HEK293 (cell line): ENCODE measurements around the gene TP53AIP1.

Experiments
- CTCF ChIA-PET: fragments of 350-600 bp; formaldehyde crosslinking; extraction: SDS; loops from one replicate; lab custom pipeline; 2021; ENCODE audit warnings: antibody characterized with exemption; lab: Yijun Ruan, JAX
- POLR2A ChIA-PET: fragments of 300-600 bp; formaldehyde crosslinking; extraction: SDS; loops from one replicate; lab custom pipeline; 2020; ENCODE audit warnings: antibody characterized with exemption, inconsistent platforms; lab: Yijun Ruan, JAX
- H3K27ac ChIP-seq: fragments of 200-500 bp; sonication (Bioruptor generic); 2 replicates; pipeline ENCODE4 v1.5.1; 2014; ENCODE audit warnings: low read depth, low read length, control low read depth, inconsistent platforms; ENCODE audit errors: extremely low read depth
- H3K36me3 ChIP-seq, 2 experiments: fragments of 200-500 bp in 1 of 2; sonication (Bioruptor generic) in 1 of 2; 1 replicate in 1 of 2; 2 replicates in 1 of 2; pipeline ENCODE4 v1.5.1; 2014 to 2017; ENCODE audit warnings: inconsistent platforms in 2 of 2, low read length in 2 of 2; ENCODE audit not compliant: control insufficient read depth in 2 of 2, insufficient read depth in 1 of 2
- H3K4me1 ChIP-seq: fragments of 200-500 bp; sonication (Bioruptor generic); 2 replicates; pipeline ENCODE4 v1.5.1; 2014; ENCODE audit warnings: mild to moderate bottlenecking, low read length, inconsistent platforms; ENCODE audit not compliant: control insufficient read depth, insufficient read depth
- H3K4me3 ChIP-seq: 2 replicates; pipeline ENCODE4 v1.5.1; 2011; ENCODE audit warnings: low read depth, mild to moderate bottlenecking, control low read depth, low read length, moderate library complexity
- H3K9me3 ChIP-seq: fragments of 200-500 bp; sonication (Bioruptor generic); 2 replicates; pipeline ENCODE4 v1.5.1; 2014; ENCODE audit warnings: low read depth, low read length, inconsistent platforms; ENCODE audit not compliant: control insufficient read depth, insufficient read depth
- GFI1B ChIP-seq: fragments of 450-650 bp; formaldehyde crosslinking; IDR thresholded peaks from 2 replicates; pipeline ENCODE4 v1.5.1; 2016; ENCODE audit warnings: missing biosample characterization, missing genetic modification characterization
- MYNN ChIP-seq: fragments of 450-650 bp; formaldehyde crosslinking; IDR thresholded peaks from 2 replicates; pipeline ENCODE4 v1.5.1; 2016; ENCODE audit warnings: missing biosample characterization, missing genetic modification characterization, borderline replicate concordance
- OVOL3 ChIP-seq: fragments of 450-650 bp; formaldehyde crosslinking; IDR thresholded peaks from 2 replicates; pipeline ENCODE4 v1.5.1; 2016; ENCODE audit warnings: missing biosample characterization, missing genetic modification characterization
- PRDM6 ChIP-seq: fragments of 450-650 bp; formaldehyde crosslinking; IDR thresholded peaks from 2 replicates; pipeline ENCODE4 v1.5.1; 2017; ENCODE audit warnings: missing biosample characterization, missing genetic modification characterization
- REST ChIP-seq: fragments of 450-650 bp; formaldehyde crosslinking; IDR thresholded peaks from 2 replicates; pipeline ENCODE4 v1.5.1; 2016; ENCODE audit warnings: missing biosample characterization, missing genetic modification characterization
- ZNF132 ChIP-seq: fragments of 450-650 bp; formaldehyde crosslinking; IDR thresholded peaks from 2 replicates; pipeline ENCODE4 v1.5.1; 2017; ENCODE audit warnings: missing biosample characterization, missing genetic modification characterization, borderline replicate concordance
- ZNF423 ChIP-seq: fragments of 450-650 bp; formaldehyde crosslinking; IDR thresholded peaks from 2 replicates; pipeline ENCODE4 v1.5.1; 2016; ENCODE audit warnings: missing biosample characterization, missing genetic modification characterization
- ZNF426 ChIP-seq: fragments of 450-650 bp; formaldehyde crosslinking; IDR thresholded peaks from 2 replicates; pipeline ENCODE4 v1.5.1; 2017; ENCODE audit warnings: missing biosample characterization, missing genetic modification characterization, mild to moderate bottlenecking, inconsistent platforms, moderate library complexity
- ZNF433 ChIP-seq: fragments of 450-650 bp; formaldehyde crosslinking; IDR thresholded peaks from 2 replicates; pipeline ENCODE4 v1.5.1; 2016; ENCODE audit warnings: missing biosample characterization, missing genetic modification characterization, low read depth
- ZNF488 ChIP-seq: fragments of 450-650 bp; formaldehyde crosslinking; IDR thresholded peaks from 2 replicates; pipeline ENCODE4 v1.5.1; 2016; ENCODE audit warnings: missing biosample characterization, missing genetic modification characterization
- ZNF513 ChIP-seq: fragments of 450-650 bp; IDR thresholded peaks from 2 replicates; pipeline ENCODE4 v1.5.1; 2018; ENCODE audit warnings: missing biosample characterization, missing genetic modification characterization
- ZNF677 ChIP-seq: fragments of 450-650 bp; IDR thresholded peaks from 2 replicates; pipeline ENCODE4 v1.5.0; 2018; ENCODE audit warnings: missing biosample characterization, mild to moderate bottlenecking, missing genetic modification characterization, moderate library complexity
- ZNF692 ChIP-seq: fragments of 450-650 bp; formaldehyde crosslinking; IDR thresholded peaks from 2 replicates; pipeline ENCODE4 v1.5.1; 2016; ENCODE audit warnings: missing biosample characterization, missing genetic modification characterization
- ZNF830 ChIP-seq: fragments of 450-650 bp; IDR thresholded peaks from 2 replicates; pipeline ENCODE4 v1.5.0; 2018; ENCODE audit warnings: missing biosample characterization, missing genetic modification characterization, low read depth, mild to moderate bottlenecking, moderate library complexity

TP53AIP1 gene

GRCh38 chr11:128983023-128983422 is 40.4 kb upstream of the TP53AIP1 start (continued):
- TF ChIP-seq REST (tag by site-specific recombination) (no peak), ZNF433 (tag by site-specific recombination) (no peak)

GRCh38 chr11:128981254-128981653 is 38.6 kb upstream of the TP53AIP1 start:
- CTCF ChIA-PET: interaction anchor here (0.6 to 1.8 kb wide), 2 partner anchors 95 to 762 kb away, joined by 3 to 6 read pairs; no protein-coding TSS in a partner anchor
- no peak for TF ChIP-seq ZNF132 (tag by site-specific recombination)
- no peak for TF ChIP-seq PRDM6
- POLR2A ChIA-PET: no interaction called here

GRCh38 chr11:128970598-128971190 is 28.0 kb upstream of the TP53AIP1 start:
- POLR2A ChIA-PET: no interaction called here
- H3K4me3 ChIP-seq: no peak overlapping the region
- peaks cover 0 to 66% of the 10 kb centered on the region in 2 experiments; a peak in 1 of 3 replicates for H3K36me3 ChIP-seq
- H3K4me1 ChIP-seq: peaks cover 7% of the 10 kb centered on the region; the same call in 1 of the 2 replicates
- CTCF ChIA-PET: interaction anchor here (2.0 kb wide), 1 partner anchor 14 kb away, joined by 7 read pairs; no protein-coding TSS in a partner anchor
- no peaks in the 10 kb centered on the region for H3K9me3 ChIP-seq
- TF ChIP-seq ZNF677 (no peak), ZNF513 (tag by site-specific recombination) (no peak), OVOL3 (tag by site-specific recombination) (no peak)
- no peak overlapping the region for H3K27ac ChIP-seq

More at GRCh38 chr11:128981254-128981653, 38.6 kb upstream of the TP53AIP1 start:
- H3K4me3 ChIP-seq: no peak overlapping the region
- peaks cover 3 to 25% of the 10 kb centered on the region in 2 experiments; a peak in 2 of 3 replicates for H3K36me3 ChIP-seq
- no peak overlapping the region for H3K27ac ChIP-seq
- no peaks in the 10 kb centered on the region for H3K9me3 ChIP-seq
- H3K4me1 ChIP-seq: no peaks in the 10 kb centered on the region

- H3K36me3 ChIP-seq: peaks cover 0 to 53% of the 10 kb centered on the region in 2 experiments; a peak in 1 of 3 replicates
- peaks cover 11% of the 10 kb centered on the region for H3K4me1 ChIP-seq
- CTCF ChIA-PET: interaction anchor here (2.4 kb wide), 1 partner anchor 85 kb away, joined by 6 read pairs; no protein-coding TSS in a partner anchor
Measured at GRCh38 chr11:128968916-128969315, 26.2 kb upstream of the TP53AIP1 start.

More at GRCh38 chr11:128968916-128969315, 26.2 kb upstream of the TP53AIP1 start:
- POLR2A ChIA-PET: no interaction called here
- H3K27ac ChIP-seq: no peak overlapping the region
- no peak for TF ChIP-seq ZNF830
- TF ChIP-seq MYNN (tag by site-specific recombination): no peak
- no peak for TF ChIP-seq ZNF692 (tag by site-specific recombination)
- TF ChIP-seq ZNF426: no peak
- TF ChIP-seq ZNF488 (tag by site-specific recombination): no peak
- no peak for TF ChIP-seq GFI1B
- no peak for TF ChIP-seq ZNF423 (tag by site-specific recombination)
- TF ChIP-seq, all 188 proteins: peak for 0
- H3K9me3 ChIP-seq: no peaks in the 10 kb centered on the region
- H3K4me3 ChIP-seq: no peak overlapping the region
